Mammary epithelial cell (primary cell): ENCODE data around the gene GADD45A.

Experiments
- CTCF ChIP-seq, 2 donors: IDR thresholded peaks in 1 of 2; conservative IDR thresholded peaks in 1 of 2; 2 replicates each; pipeline ENCODE4 v1.5.1; 2011 to 2012; ENCODE audit warnings: inconsistent platforms in 2 of 2, low read length in 2 of 2, mild to moderate bottlenecking in 2 of 2, control low read depth in 1 of 2, low read depth in 1 of 2; ENCODE audit not compliant: insufficient read depth in 1 of 2; ENCODE audit errors: extremely low read depth in 1 of 2
- EZH2 ChIP-seq: IDR thresholded peaks from 2 replicates; pipeline ENCODE4 v1.6.1; 2012; ENCODE audit warnings: low read length, inconsistent platforms, borderline replicate concordance

- TF ChIP-seq CTCF (conservative IDR thresholded peaks at IDR 0.05 in 1 of 2, IDR thresholded peaks at IDR 0.05 in 1 of 2; ENCODE audit: extremely low read depth in 1 of 2, insufficient read depth in 1 of 2, low read depth in 1 of 2, low read length in 2 of 2), result no peak
- no peak for TF ChIP-seq EZH2
Observed at GRCh38 chr1:67639361-67639760, 45.6 kb upstream of the GADD45A start.
